HG03575 (cell line): ENCODE measurements around the gene TEX48.

Experiments used
- ATAC-seq: cut with Tn5 transposase; IDR thresholded peaks from one replicate; pipeline ENCODE4 v1.9.1; 2021; ENCODE audit not compliant: unreplicated experiment, insufficient number of reproducible peaks, low FRiP score; ENCODE audit errors: extremely low read depth

Gene TEX48

GRCh38 chr9:114674076-114674797, 7.8 kb downstream of the TEX48 start:
- ATAC-seq, result no peak

GRCh38 chr9:114671605-114672004, 10.4 kb downstream of the TEX48 start:
- ATAC-seq, result no peak

GRCh38 chr9:114669961-114670360, 12.0 kb downstream of the TEX48 start:
- no peak for ATAC-seq

- no peak for ATAC-seq
These were observed 13.8 kb downstream of the TEX48 start for GRCh38 chr9:114668146-114668545.

- ATAC-seq, result no peak
These were observed 15.1 kb downstream of the TEX48 start for GRCh38 chr9:114666851-114667250.

- no peak for ATAC-seq
These were observed 15.6 kb downstream of the TEX48 start for GRCh38 chr9:114666401-114666800.

- ATAC-seq, result no peak
These were observed 17.8 kb downstream of the TEX48 start for GRCh38 chr9:114664181-114664580.

GRCh38 chr9:114662081-114662989, 19.7 kb downstream of the TEX48 start:
- no peak for ATAC-seq

- no peak for ATAC-seq
These were observed 24.3 kb downstream of the TEX48 start, which contains the start of gene TEX53 for GRCh38 chr9:114657705-114658104. Gene TEX53 (minus strand): TSS chr9:114657805. CDS start chr9:114657774, 31 bp downstream.

GRCh38 chr9:114656301-114656700, 25.7 kb downstream of the TEX48 start:
- ATAC-seq, result no peak

- no peak for ATAC-seq
These were observed 26.3 kb downstream of the TEX48 start for GRCh38 chr9:114655689-114656088.

GRCh38 chr9:114653556-114654159, 28.3 kb downstream of the TEX48 start:
- no peak for ATAC-seq

GRCh38 chr9:114652776-114653555, 29.0 kb downstream of the TEX48 start:
- ATAC-seq, result no peak

- ATAC-seq, result no peak
These were observed 38.1 kb downstream of the TEX48 start for GRCh38 chr9:114643896-114644295.

GRCh38 chr9:114643001-114643400, 39.0 kb downstream of the TEX48 start:
- no peak for ATAC-seq

- no peak for ATAC-seq
These were observed 40.0 kb downstream of the TEX48 start for GRCh38 chr9:114641967-114642366.

- no peak for ATAC-seq
These were observed 43.6 kb downstream of the TEX48 start for GRCh38 chr9:114638404-114638803.

- no peak for ATAC-seq
These were observed 47.6 kb downstream of the TEX48 start for GRCh38 chr9:114634387-114634786.
